NOMO-1 treated with dmso at 0.1 percent for 144 hours (cell line): ENCODE measurements around the gene KCNIP1.

Source experiments
- DNase-seq: peaks from one replicate; lab custom pipeline; 2025; ENCODE audit not compliant: unreplicated experiment; lab: John Stamatoyannopoulos, UW

Gene KCNIP1

GRCh38 chr5:170482511-170482910, 21.3 kb upstream of the KCNIP1 start:
- no peak for DNase-seq

GRCh38 chr5:170483701-170484458, 19.9 kb upstream of the KCNIP1 start:
- DNase-seq, result peak; percentile 36

- DNase-seq, result no peak
These were observed 19.4 kb upstream of the KCNIP1 start for GRCh38 chr5:170484459-170484831.

GRCh38 chr5:170484847-170485615, 18.8 kb upstream of the KCNIP1 start:
- no peak for DNase-seq

GRCh38 chr5:170485616-170485911, 18.3 kb upstream of the KCNIP1 start:
- DNase-seq, result no peak

- DNase-seq, result no peak
These were observed 17.4 kb upstream of the KCNIP1 start for GRCh38 chr5:170486371-170486770.

DNA sequence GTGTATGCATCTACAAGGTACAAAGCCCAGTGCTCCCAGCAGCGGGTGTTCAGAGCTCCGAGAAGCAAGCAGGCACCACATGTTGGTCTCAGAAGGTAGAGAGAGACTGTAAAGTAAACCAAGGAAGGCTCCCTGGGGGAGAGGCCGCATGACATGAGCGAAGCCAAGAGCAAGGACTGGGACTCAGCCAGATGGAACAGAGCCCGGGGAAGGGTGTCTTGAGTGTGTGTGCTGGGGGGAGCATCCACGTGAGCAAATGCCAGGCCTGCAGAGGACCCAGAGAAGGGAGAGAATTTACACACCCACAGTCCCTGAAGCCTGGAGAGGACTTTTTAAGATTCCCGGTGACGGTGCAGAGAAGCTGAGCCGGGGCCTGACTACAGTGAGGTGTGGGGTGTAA, 15.2 kb upstream of the KCNIP1 start:
- DNase-seq, result no peak

DNA sequence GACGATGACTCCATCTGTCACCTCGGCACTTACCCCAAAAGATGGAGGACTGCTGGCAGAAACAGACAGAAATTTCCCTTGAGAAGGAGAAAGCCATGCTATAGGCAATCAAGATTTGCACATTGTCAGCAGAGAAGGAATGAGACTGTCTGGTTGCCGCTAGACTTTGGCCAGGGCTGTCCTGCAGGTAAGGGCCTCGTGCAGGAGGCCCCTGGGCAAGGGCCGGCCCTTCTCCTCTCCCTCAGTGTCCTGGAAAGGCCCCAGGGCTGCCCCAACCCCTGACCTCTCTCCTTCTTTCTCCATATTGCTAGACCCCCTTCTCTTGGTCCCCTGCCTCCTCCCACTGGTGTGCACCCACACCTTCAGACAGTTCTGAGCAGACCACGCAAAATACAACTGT, 14.6 kb upstream of the KCNIP1 start:
- DNase-seq, result no peak

GRCh38 chr5:170490381-170490780, 13.4 kb upstream of the KCNIP1 start:
- DNase-seq, result no peak

- DNase-seq, result peak; percentile 58
These were observed 12.3 kb upstream of the KCNIP1 start for GRCh38 chr5:170491479-170491878.

GRCh38 chr5:170493028-170493820, 10.6 kb upstream of the KCNIP1 start:
- DNase-seq, result no peak

DNA sequence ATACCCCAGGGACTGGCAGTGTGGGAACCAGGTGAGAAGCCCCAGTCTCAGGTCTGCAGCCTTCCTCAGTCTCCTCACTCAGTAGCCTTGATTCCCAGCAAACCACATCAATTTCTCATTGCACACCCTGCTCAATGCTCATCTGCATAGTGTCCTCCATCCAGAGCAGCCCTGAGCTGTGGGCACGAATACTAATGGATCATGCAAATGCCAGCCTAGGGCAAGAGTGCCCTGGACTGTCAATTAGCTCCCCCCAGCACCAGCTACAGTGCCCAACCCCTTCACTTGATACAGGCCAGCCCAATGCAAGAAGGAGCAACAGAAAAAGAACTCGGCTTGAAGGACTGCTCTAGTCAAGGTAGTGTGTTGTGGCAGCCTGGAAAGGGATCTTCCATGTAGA, 9.8 kb upstream of the KCNIP1 start:
- no peak for DNase-seq

GRCh38 chr5:170495825-170496661, 7.8 kb upstream of the KCNIP1 start:
- no peak for DNase-seq

GRCh38 chr5:170496662-170497028, 7.2 kb upstream of the KCNIP1 start:
- DNase-seq, result no peak

DNA sequence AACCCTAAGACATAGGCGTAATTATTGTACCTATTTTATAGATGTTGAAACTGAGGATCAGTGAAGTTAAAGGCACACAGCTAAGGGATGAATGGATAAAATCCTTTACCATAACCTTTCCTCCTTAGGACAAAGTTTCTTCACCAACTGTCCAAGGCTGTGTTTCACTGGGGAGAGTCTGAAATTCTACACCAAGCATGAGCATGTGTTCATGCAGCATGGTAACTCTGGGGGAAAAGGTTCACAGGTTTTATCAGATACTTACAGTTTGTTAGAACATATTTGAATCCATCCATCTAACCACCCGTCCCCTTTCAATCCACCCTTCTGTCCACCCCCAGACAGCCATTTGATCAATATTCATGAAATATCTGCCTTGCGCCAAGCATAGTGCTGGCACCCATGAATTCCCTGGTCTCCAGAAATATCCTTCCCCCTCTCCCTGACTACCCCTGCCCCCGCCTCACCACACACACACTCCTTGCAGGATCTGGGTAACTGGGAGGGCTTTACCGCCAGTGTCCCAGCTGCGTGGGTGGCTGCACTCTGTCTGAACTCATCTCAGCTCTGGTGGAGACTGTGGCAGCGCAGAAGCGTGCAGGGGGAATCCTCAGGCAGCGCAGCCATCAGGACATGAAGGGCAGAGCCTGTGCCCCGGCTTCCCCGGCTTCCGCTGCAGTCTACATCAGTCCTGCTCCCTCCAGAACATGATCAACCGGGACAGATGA, 6.3 kb upstream of the KCNIP1 start:
- DNase-seq, result no peak

- DNase-seq, result no peak
These were observed 4.9 kb upstream of the KCNIP1 start for GRCh38 chr5:170498811-170499351.

- DNase-seq, result no peak
These were observed 4.2 kb upstream of the KCNIP1 start for GRCh38 chr5:170499621-170500020.

DNA sequence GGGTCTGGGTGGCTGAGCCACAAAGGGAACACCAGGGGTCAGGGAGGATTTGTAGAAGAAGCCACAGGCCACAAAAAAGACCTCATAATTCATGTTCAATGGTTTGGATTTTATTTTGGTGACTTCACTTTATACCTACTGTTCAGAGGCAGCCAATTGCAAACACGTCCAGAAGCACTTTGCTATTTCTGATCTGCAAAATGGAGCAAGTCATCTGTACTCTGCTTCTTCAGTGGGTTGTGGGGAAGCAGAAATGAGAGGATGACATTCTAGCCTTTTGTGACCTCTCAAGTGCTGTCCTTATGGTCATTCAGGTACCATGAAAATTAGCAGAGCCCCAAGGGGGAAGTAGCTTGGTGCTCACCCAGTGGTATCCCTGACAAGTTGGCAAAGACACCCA, 2.5 kb upstream of the KCNIP1 start:
- DNase-seq, result no peak

DNA sequence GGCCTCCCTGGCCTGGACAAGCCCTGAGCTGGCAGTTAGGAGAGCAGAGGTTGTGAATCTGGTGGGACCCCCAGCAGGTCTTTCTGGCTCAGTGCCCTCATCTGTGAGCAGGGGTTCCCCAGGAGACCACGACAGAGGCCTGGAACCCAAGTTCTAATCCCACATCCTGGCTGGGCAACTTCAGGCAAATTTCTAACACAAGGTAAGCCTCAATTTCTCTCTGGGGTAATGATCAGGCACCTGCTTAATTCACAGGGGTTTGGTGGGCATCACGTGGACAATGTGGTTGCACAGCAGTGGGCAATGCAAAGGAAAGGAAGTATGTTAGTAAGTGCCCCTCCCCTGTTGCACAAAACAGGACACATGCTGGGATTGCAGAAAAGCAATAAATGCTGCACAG, 1.9 kb upstream of the KCNIP1 start:
- DNase-seq, result no peak

GRCh38 chr5:170504616-170505266, 921 bp downstream of the KCNIP1 start:
- no peak for DNase-seq
